Kidney epithelial cell (primary cell): ENCODE measurements around the gene MAP3K3. TPM values are rescaled to one million over a fixed set of nuclear protein-coding genes. Genes with fewer than 3 reads are reported as not detected.

ENCODE experiments used
- DNase-seq: peaks from one replicate; pipeline ENCODE4 v3.0.0-alpha.2; 2010; ENCODE audit warnings: low read depth
- H3K27me3 ChIP-seq: 2 replicates; pipeline ENCODE4 v1.6.0; 2011; ENCODE audit warnings: low read length; ENCODE audit not compliant: control insufficient read depth, insufficient read depth
- H3K36me3 ChIP-seq: 2 replicates; pipeline ENCODE4 v1.5.1; 2011; ENCODE audit warnings: low read length; ENCODE audit not compliant: control insufficient read depth, insufficient read depth
- H3K4me3 ChIP-seq: 2 replicates; pipeline ENCODE4 v1.5.1; 2011; ENCODE audit warnings: low read depth, mild to moderate bottlenecking, control low read depth, low read length
- total RNA-seq: library from RNA; depleted of rRNA; stranded (reverse); fragments of >200 nt; gene quantifications from 2 replicates; pipeline ENCODE4 v1.2.3, GENCODE V29; 2015
- TF ChIP-seq, protein P1 (sequence below): IDR thresholded peaks from 2 replicates; pipeline ENCODE4 v1.5.1; 2011; ENCODE audit warnings: mild to moderate bottlenecking, moderate library complexity, low read length, control low read depth, inconsistent platforms; ENCODE audit not compliant: insufficient read depth, poor library complexity, severe bottlenecking

Gene MAP3K3
- total RNA-seq, 1 donor from 2014 or later: 19.8 TPM

DNA sequence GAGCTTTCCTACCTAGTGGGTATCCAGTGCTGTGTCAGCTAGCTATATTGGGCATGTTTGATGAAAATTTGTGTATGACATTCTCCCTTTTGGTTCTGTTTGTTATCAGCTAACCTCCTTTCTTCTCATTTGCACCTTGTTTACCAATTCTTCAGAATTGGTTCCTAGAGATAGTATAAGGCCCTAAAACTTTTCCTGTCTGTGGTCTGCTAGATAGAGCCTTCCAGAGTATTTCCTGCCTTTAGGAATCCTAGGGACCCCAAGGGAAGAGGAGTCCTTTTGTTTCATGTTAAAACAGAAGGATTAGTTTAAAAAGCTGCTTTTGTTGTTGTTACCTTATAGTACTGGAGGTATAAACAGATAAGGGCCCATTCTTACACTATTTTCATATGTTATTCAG lies 11.5 kb downstream of the MAP3K3 start:
- Histone ChIP-seq H3K36me3 (no peaks in the 10 kb centered on the region), H3K27me3 (no peaks in the 10 kb centered on the region), H3K4me3 (no peak overlapping the region)
- TF ChIP-seq, protein P1, sequence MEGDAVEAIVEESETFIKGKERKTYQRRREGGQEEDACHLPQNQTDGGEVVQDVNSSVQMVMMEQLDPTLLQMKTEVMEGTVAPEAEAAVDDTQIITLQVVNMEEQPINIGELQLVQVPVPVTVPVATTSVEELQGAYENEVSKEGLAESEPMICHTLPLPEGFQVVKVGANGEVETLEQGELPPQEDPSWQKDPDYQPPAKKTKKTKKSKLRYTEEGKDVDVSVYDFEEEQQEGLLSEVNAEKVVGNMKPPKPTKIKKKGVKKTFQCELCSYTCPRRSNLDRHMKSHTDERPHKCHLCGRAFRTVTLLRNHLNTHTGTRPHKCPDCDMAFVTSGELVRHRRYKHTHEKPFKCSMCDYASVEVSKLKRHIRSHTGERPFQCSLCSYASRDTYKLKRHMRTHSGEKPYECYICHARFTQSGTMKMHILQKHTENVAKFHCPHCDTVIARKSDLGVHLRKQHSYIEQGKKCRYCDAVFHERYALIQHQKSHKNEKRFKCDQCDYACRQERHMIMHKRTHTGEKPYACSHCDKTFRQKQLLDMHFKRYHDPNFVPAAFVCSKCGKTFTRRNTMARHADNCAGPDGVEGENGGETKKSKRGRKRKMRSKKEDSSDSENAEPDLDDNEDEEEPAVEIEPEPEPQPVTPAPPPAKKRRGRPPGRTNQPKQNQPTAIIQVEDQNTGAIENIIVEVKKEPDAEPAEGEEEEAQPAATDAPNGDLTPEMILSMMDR: no peak
- no peak for DNase-seq

DNA sequence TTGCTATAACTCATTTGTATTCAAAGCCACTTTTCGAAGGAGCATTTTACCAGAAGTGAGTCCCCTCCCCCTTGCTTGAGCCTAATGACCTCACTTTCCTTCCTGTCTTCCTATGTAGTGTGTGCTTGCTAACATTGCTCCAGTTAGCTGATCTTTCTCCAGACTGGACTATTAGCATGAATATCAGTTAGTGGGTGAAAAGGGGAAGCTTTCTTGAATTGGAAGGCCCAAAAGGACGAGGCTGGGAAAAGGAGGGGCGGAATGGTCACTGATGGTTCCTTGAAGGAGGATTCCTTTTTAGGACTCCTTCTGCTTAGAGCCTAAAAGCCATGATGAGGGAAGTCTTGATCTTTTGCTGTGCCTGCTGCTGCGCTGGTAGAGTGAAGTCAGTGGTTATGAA lies 11.9 kb downstream of the MAP3K3 start:
- Histone ChIP-seq H3K27me3 (no peaks in the 10 kb centered on the region), H3K4me3 (no peak overlapping the region), H3K36me3 (no peaks in the 10 kb centered on the region)
- TF ChIP-seq, protein P1: no peak
- DNase-seq: no peak

DNA sequence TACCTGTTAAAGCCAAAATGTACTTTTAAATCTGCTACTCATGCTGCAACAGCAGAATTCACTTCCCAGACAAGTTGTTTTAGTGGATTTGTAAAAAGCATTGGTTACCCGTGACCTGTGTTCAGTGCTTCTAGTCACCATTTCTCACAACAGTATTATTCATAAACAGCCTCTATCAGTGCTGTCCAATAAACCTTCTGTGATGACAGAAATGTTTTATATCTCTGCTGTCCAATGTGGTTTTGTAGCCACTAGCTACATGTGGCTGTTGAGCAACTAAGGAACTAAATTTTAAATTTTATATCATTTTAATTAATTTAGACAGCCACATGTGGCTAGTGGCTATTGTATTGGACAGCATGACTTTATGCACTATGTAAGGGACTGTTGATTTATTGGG lies 12.6 kb downstream of the MAP3K3 start:
- H3K27me3 ChIP-seq: no peaks in the 10 kb centered on the region
- H3K36me3 ChIP-seq: no peaks in the 10 kb centered on the region
- no peak for DNase-seq
- no peak overlapping the region for H3K4me3 ChIP-seq
- TF ChIP-seq, protein P1: no peak

DNA sequence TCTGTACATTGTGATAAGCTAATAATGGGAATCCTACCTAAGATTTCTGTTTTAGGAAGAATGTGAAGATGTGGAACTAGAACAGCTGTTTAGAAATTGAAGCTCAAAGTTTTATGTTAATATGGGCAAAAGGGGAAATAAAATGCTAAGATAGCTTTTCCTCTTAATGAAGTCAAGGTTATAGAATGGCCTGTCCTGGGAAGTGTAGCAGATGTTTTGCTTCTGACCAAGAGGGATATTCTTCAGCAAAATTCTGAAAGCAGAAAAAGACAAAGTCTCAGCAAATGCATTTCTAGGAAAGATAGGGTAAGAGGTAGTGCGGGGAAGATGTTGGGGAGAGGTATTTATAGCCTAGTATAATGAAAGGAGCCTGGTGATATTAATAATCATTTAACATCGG lies 13.1 kb downstream of the MAP3K3 start:
- TF ChIP-seq, protein P1: no peak
- no peaks in the 10 kb centered on the region for H3K27me3 ChIP-seq
- H3K4me3 ChIP-seq: no peak overlapping the region
- no peak for DNase-seq
- H3K36me3 ChIP-seq: no peaks in the 10 kb centered on the region

DNA sequence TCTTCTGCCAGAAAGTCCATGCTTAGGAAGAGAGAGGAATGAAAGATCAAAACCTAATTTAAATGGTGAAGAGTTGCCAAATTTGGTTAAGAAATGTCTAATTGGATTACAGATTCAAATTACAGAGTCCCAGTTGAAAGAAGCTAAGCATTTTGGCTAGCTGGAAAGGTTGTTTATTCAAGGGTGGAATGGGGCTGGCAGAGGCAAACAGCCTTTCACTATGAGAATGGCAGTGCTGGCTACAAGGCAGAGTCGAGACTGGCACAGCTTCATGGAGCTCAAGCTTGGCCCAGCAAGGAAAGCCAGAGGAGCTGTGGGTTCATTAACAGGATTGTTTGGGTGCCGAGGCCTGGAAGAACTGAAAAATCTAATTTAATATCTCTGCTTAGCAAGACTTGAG lies 13.6 kb downstream of the MAP3K3 start:
- DNase-seq: no peak
- Histone ChIP-seq H3K27me3 (no peaks in the 10 kb centered on the region), H3K36me3 (no peaks in the 10 kb centered on the region), H3K4me3 (no peak overlapping the region)
- TF ChIP-seq, protein P1: no peak

DNA sequence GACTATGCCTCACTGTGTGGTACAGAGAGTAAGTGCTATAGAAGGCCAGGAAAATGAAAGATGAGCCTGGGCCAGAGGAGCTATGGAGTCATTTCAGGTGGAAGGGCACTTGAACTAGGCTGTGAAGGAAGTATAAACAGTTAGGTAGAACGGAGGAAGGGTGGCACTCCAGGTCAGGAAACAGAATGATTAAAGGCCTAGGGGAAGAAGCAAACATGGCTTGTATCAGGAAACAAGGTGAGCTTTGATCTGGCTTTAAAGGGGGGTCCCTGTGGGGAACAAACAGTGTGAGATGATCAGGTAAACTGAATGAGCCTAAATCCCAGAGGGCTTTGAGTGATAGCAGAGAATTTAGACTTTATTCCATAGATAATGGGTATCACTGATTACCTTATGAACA lies 16.9 kb downstream of the MAP3K3 start:
- TF ChIP-seq, protein P1: no peak
- Histone ChIP-seq H3K4me3 (no peak overlapping the region), H3K36me3 (no peaks in the 10 kb centered on the region), H3K27me3 (no peaks in the 10 kb centered on the region)
- DNase-seq: no peak
